A549 (cell line): ENCODE measurements around the gene SLC6A3. TPM values are rescaled to one million over a fixed set of nuclear protein-coding genes. Genes with fewer than 3 reads are reported as not detected.

Experiments used
- ATAC-seq, 2 experiments: fragments of 200-7000 bp in 1 of 2; fragments of >200 bp in 1 of 2; cut with Nextera tagmentation in 1 of 2; cut with Tn5 transposase in 1 of 2; 3 replicates each; pipeline versions ENCODE4 v1.8.0 to v1.9.1; 2018 to 2020; ENCODE audit warnings: mild to moderate bottlenecking in 1 of 2, moderate library complexity in 1 of 2
- CTCF ChIA-PET: fragments of 300-600 bp; sonication (Branson Sonifier 250); formaldehyde crosslinking; extraction: SDS; loops from one replicate; lab custom pipeline; 2021; ENCODE audit warnings: antibody characterized with exemption, inconsistent platforms; lab: Yijun Ruan, JAX
- POLR2A ChIA-PET: fragments of 350-600 bp; formaldehyde crosslinking; extraction: SDS; loops from one replicate; lab custom pipeline; 2021; ENCODE audit warnings: antibody characterized with exemption, inconsistent platforms; lab: Yijun Ruan, JAX
- DNase-seq, 2 experiments: peaks; one replicate each; pipeline versions ENCODE4 v3.0.0 to v3.0.0-alpha.2; 2011 to 2016; ENCODE audit warnings: low read depth in 1 of 2, low spot score in 1 of 2
- FAIRE-seq: peaks from 2 replicates; lab custom pipeline; 2011; peaks lifted over from hg19 to GRCh38; lab: Jason Lieb, UNC
- H3K27ac ChIP-seq, 2 experiments: fragments of >200 bp; sonication (Bioruptor Twin); formaldehyde crosslinking; 3 replicates each; pipeline ENCODE4 v1.5.1; 2016 to 2017
- H3K4me1 ChIP-seq: fragments of >200 bp; sonication (Bioruptor Twin); formaldehyde crosslinking; 3 replicates; pipeline ENCODE4 v1.6.1; 2016
- H3K4me2 ChIP-seq: fragments of >200 bp; sonication (Bioruptor Twin); formaldehyde crosslinking; 3 replicates; pipeline ENCODE4 v1.6.1; 2016
- H3K4me3 ChIP-seq: fragments of >200 bp; sonication (Bioruptor Twin); formaldehyde crosslinking; 3 replicates; pipeline ENCODE4 v1.5.1; 2016
- H3K9me3 ChIP-seq: fragments of >200 bp; sonication (Bioruptor Twin); formaldehyde crosslinking; 3 replicates; pipeline ENCODE4 v1.6.1; 2016
- CBX8 ChIP-seq: fragments of 200-600 bp; sonication (generic); IDR thresholded peaks from 2 replicates; pipeline ENCODE4 v1.6.1; 2016
- CEBPB ChIP-seq, 2 experiments: fragments of >200 bp in 1 of 2; sonication (Bioruptor Twin) in 1 of 2; formaldehyde crosslinking in 1 of 2; IDR thresholded peaks; 2 replicates each; pipeline ENCODE4 v1.6.1; 2012 to 2016
- CHD2 ChIP-seq: fragments of 150-350 bp; IDR thresholded peaks from 2 replicates; pipeline ENCODE4 v1.6.1; 2014; ENCODE audit warnings: low read length; ENCODE audit not compliant: partially characterized antibody
- EHMT2 ChIP-seq: fragments of 200-600 bp; sonication (generic); IDR thresholded peaks from 2 replicates; pipeline ENCODE4 v1.6.1; 2016; ENCODE audit warnings: antibody characterized with exemption, low read depth, mild to moderate bottlenecking, moderate library complexity
- ELK1 ChIP-seq: fragments of 150-350 bp; IDR thresholded peaks from 2 replicates; pipeline ENCODE4 v1.6.1; 2014; ENCODE audit warnings: low read depth, mild to moderate bottlenecking, low read length
- EP300 ChIP-seq, 2 experiments: fragments of >200 bp; sonication (Bioruptor Twin); formaldehyde crosslinking; IDR thresholded peaks; 2 replicates in 1 of 2; 3 replicates in 1 of 2; pipeline ENCODE4 v1.6.1; 2016 to 2017
- FOSB ChIP-seq: fragments of 250-450 bp; sonication (Bioruptor Pico); IDR thresholded peaks from 2 replicates; pipeline ENCODE4 v1.5.0; 2020; ENCODE audit warnings: mild to moderate bottlenecking, moderate library complexity
- FOSL2 ChIP-seq, 2 experiments: fragments of 450-650 bp in 1 of 2; fragments of >200 bp in 1 of 2; sonication (Bioruptor Twin) in 1 of 2; formaldehyde crosslinking; IDR thresholded peaks; 2 replicates each; pipeline versions ENCODE4 v1.5.0 to v1.6.1; 2016 to 2020; ENCODE audit warnings: mild to moderate bottlenecking in 1 of 2, moderate library complexity in 1 of 2
- FOXS1 ChIP-seq: fragments of 250-450 bp; sonication (Bioruptor Pico); IDR thresholded peaks from 2 replicates; pipeline ENCODE4 v1.5.0; 2020; ENCODE audit warnings: mild to moderate bottlenecking, moderate library complexity
- HDAC2 ChIP-seq: fragments of 200-600 bp; sonication (generic); IDR thresholded peaks from 2 replicates; pipeline ENCODE4 v1.6.1; 2016
- HES2 ChIP-seq: fragments of >200 bp; sonication (Bioruptor Twin); formaldehyde crosslinking; IDR thresholded peaks from 2 replicates; pipeline ENCODE4 v1.6.1; 2016
- HMGXB4 ChIP-seq: fragments of 250-450 bp; sonication (Bioruptor Pico); IDR thresholded peaks from 2 replicates; pipeline ENCODE4 v1.5.0; 2021; ENCODE audit warnings: mild to moderate bottlenecking, moderate library complexity, borderline replicate concordance
- HOXA7 ChIP-seq: fragments of 250-450 bp; sonication (Bioruptor Pico); IDR thresholded peaks from 2 replicates; pipeline ENCODE4 v1.5.0; 2020; ENCODE audit warnings: mild to moderate bottlenecking, moderate library complexity
- HOXB13 ChIP-seq: fragments of 250-450 bp; sonication (Bioruptor Pico); IDR thresholded peaks from 2 replicates; pipeline ENCODE4 v1.5.0; 2020; ENCODE audit warnings: low read depth, mild to moderate bottlenecking, moderate library complexity
- HOXB5 ChIP-seq: fragments of 250-450 bp; sonication (Bioruptor Pico); IDR thresholded peaks from 2 replicates; pipeline ENCODE4 v1.5.0; 2020; ENCODE audit warnings: mild to moderate bottlenecking, moderate library complexity
- JUN ChIP-seq, 2 experiments: fragments of >200 bp; sonication (Bioruptor Twin); formaldehyde crosslinking; IDR thresholded peaks; 2 replicates in 1 of 2; 3 replicates in 1 of 2; pipeline ENCODE4 v1.6.1; 2016 to 2017
- JUNB ChIP-seq: fragments of >200 bp; sonication (Bioruptor Twin); formaldehyde crosslinking; IDR thresholded peaks from 2 replicates; pipeline ENCODE4 v1.6.1; 2016
- KDM1A ChIP-seq: fragments of 200-600 bp; sonication (generic); IDR thresholded peaks from 2 replicates; pipeline ENCODE4 v1.6.1; 2016; ENCODE audit warnings: low read depth, mild to moderate bottlenecking
- KDM5A ChIP-seq: fragments of 200-600 bp; sonication (generic); IDR thresholded peaks from 2 replicates; pipeline ENCODE4 v1.6.1; 2016; ENCODE audit warnings: antibody characterized with exemption, mild to moderate bottlenecking
- PHF8 ChIP-seq: fragments of 200-600 bp; sonication (generic); IDR thresholded peaks from 2 replicates; pipeline ENCODE4 v1.6.1; 2016; ENCODE audit warnings: low read depth, mild to moderate bottlenecking, antibody characterized with exemption, moderate library complexity, borderline replicate concordance
- POLR2A ChIP-seq: IDR thresholded peaks from 2 replicates; pipeline ENCODE4 v1.6.1; 2012; ENCODE audit warnings: mild to moderate bottlenecking, low read length
- RARB ChIP-seq: fragments of 250-450 bp; sonication (Bioruptor Pico); IDR thresholded peaks from 2 replicates; pipeline ENCODE4 v1.8.0; 2021; ENCODE audit warnings: mild to moderate bottlenecking, moderate library complexity
- RCOR1 ChIP-seq: fragments of 150-350 bp; IDR thresholded peaks from 2 replicates; pipeline ENCODE4 v1.6.1; 2014; ENCODE audit warnings: antibody characterized with exemption, low read length, low read depth
- TP53 ChIP-seq: fragments of 250-450 bp; sonication (Bioruptor Pico); IDR thresholded peaks from 2 replicates; pipeline ENCODE4 v1.5.0; 2021; ENCODE audit warnings: mild to moderate bottlenecking, moderate library complexity
- ZC3H11A ChIP-seq: fragments of 450-650 bp; IDR thresholded peaks from 2 replicates; pipeline ENCODE4 v1.6.1; 2014; ENCODE audit warnings: antibody characterized with exemption, mild to moderate bottlenecking
- ZFP36 ChIP-seq: fragments of 450-650 bp; IDR thresholded peaks from 2 replicates; pipeline ENCODE4 v1.6.1; 2014; ENCODE audit warnings: borderline replicate concordance; ENCODE audit not compliant: partially characterized antibody
- WGBS: methylation state at CpG from one replicate; pipeline ENCODE4 v1.1.6; 2017; ENCODE audit errors: missing lambda C conversion rate; 5-methylcytosine and 5-hydroxymethylcytosine counted together
- polyA plus RNA-seq, 4 experiments: library from polyadenylated mRNA; depleted of rRNA in 3 of 4; stranded (reverse); fragments of >200 nt; fragmentation: RNase III in 1 of 4; extraction: RNeasy Plus Mini Kit Qiagen cat#74134 plus additional on column Dnase treatment in 1 of 4; gene quantifications; 2 replicates in 3 of 4; 3 replicates in 1 of 4; pipeline ENCODE4 v1.2.3, GENCODE V29; 2011 to 2017
- TF ChIP-seq, protein P1 (sequence below): IDR thresholded peaks from 2 replicates; pipeline ENCODE4 v1.6.1; 2012
- TF ChIP-seq, protein P2 (sequence below): fragments of >200 bp; sonication (Bioruptor Twin); formaldehyde crosslinking; IDR thresholded peaks from 3 replicates; pipeline ENCODE4 v1.6.1; 2016
- TF ChIP-seq, protein P3 (sequence below): fragments of >200 bp; sonication (Bioruptor Twin); formaldehyde crosslinking; IDR thresholded peaks from 3 replicates; pipeline ENCODE4 v1.5.1; 2016
- TF ChIP-seq, protein P4 (sequence below): IDR thresholded peaks from 2 replicates; pipeline ENCODE4 v1.6.1; 2012; ENCODE audit warnings: low read depth, borderline replicate concordance

Gene SLC6A3
- polyA plus RNA-seq, 2 of the 4 experiments (the other 2 are of a cell fraction) = 0.05 to 0.06 TPM

DNA sequence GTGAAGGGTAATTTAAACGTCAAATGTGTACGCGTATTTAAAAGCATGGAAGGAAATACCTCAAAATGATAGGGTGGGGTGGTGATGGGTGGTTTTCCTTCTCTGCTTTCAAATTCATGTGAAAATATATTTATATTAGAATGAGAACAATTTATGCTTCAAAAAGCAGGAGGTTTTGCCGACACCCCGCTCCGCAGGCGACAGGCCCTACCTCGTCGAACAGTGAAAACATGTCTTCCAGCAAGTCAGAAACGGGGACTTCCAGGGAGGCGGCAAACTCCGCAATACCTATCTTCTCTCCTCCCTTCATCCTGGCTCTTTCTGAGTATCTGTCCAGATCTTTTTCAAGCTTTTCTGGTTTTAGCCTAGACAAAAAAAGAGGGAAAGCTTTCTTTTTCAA, 28.5 kb upstream of the SLC6A3 start:
- no peak for ATAC-seq
- Histone ChIP-seq H3K9me3 (no peaks in the 10 kb centered on the region), H3K4me2 (no peak overlapping the region), H3K4me1 (peaks cover 17% of the 10 kb centered on the region), H3K4me3 (no peak overlapping the region), H3K27ac (no peak overlapping the region)
- CTCF ChIA-PET = interaction anchor here (1.2 kb wide), 2 partner anchors 94 to 172 kb away, joined by 3 to 7 read pairs; no protein-coding TSS in a partner anchor
- POLR2A ChIA-PET = no interaction called here
- TF ChIP-seq CEBPB (IDR thresholded peaks at IDR 0.05) (no peak), TP53 (CRISPR knock-in tag) (no peak), ZC3H11A (no peak), HDAC2 (no peak), HOXA7 (CRISPR knock-in tag) (no peak), FOSL2 (IDR thresholded peaks at IDR 0.05) (no peak), FOSL2 (CRISPR knock-in tag; IDR thresholded peaks at IDR 0.05) (no peak), FOXS1 (CRISPR knock-in tag) (no peak), HOXB13 (CRISPR knock-in tag) (no peak), ELK1 (no peak), JUNB (no peak), HOXB5 (CRISPR knock-in tag) (no peak), KDM1A (no peak), HES2 (no peak), RCOR1 (no peak), JUN (IDR thresholded peaks at IDR 0.05) (no peak)
- TF ChIP-seq, protein P1, sequence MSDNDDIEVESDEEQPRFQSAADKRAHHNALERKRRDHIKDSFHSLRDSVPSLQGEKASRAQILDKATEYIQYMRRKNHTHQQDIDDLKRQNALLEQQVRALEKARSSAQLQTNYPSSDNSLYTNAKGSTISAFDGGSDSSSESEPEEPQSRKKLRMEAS = no peak
- TF ChIP-seq, protein P2, sequence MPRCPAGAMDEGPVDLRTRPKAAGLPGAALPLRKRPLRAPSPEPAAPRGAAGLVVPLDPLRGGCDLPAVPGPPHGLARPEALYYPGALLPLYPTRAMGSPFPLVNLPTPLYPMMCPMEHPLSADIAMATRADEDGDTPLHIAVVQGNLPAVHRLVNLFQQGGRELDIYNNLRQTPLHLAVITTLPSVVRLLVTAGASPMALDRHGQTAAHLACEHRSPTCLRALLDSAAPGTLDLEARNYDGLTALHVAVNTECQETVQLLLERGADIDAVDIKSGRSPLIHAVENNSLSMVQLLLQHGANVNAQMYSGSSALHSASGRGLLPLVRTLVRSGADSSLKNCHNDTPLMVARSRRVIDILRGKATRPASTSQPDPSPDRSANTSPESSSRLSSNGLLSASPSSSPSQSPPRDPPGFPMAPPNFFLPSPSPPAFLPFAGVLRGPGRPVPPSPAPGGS = no peak
- TF ChIP-seq, protein P3, sequence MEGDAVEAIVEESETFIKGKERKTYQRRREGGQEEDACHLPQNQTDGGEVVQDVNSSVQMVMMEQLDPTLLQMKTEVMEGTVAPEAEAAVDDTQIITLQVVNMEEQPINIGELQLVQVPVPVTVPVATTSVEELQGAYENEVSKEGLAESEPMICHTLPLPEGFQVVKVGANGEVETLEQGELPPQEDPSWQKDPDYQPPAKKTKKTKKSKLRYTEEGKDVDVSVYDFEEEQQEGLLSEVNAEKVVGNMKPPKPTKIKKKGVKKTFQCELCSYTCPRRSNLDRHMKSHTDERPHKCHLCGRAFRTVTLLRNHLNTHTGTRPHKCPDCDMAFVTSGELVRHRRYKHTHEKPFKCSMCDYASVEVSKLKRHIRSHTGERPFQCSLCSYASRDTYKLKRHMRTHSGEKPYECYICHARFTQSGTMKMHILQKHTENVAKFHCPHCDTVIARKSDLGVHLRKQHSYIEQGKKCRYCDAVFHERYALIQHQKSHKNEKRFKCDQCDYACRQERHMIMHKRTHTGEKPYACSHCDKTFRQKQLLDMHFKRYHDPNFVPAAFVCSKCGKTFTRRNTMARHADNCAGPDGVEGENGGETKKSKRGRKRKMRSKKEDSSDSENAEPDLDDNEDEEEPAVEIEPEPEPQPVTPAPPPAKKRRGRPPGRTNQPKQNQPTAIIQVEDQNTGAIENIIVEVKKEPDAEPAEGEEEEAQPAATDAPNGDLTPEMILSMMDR = no peak
- no peak for DNase-seq
- no peak for FAIRE-seq
- WGBS = 95% methylated on average over 12 of the region's 12 CpGs

GRCh38 chr5:1472964-1473628, 27.9 kb upstream of the SLC6A3 start:
- WGBS = 97% methylated on average over 18 of the region's 23 CpGs
- CTCF ChIA-PET = interaction anchor here (1.2 kb wide), 2 partner anchors 93 to 172 kb away, joined by 3 to 7 read pairs; no protein-coding TSS in a partner anchor
- H3K4me3 ChIP-seq = no peak overlapping the region
- H3K4me1 ChIP-seq = peaks cover 17% of the 10 kb centered on the region
- H3K27ac ChIP-seq = no peak overlapping the region
- TF ChIP-seq CEBPB (IDR thresholded peaks at IDR 0.05) (no peak), ZC3H11A (no peak), POLR2A (no peak), HDAC2 (no peak), RARB (CRISPR knock-in tag) (no peak), HMGXB4 (no peak), KDM1A (no peak), TP53 (CRISPR knock-in tag) (no peak), PHF8 (no peak), FOSB (no peak), CHD2 (no peak), EHMT2 (no peak), CBX8 (no peak), FOSL2 (IDR thresholded peaks at IDR 0.05) (no peak), FOSL2 (CRISPR knock-in tag; IDR thresholded peaks at IDR 0.05) (no peak), HOXA7 (CRISPR knock-in tag) (no peak), ZFP36 (no peak), KDM5A (no peak), EP300 (IDR thresholded peaks at IDR 0.05) (no peak), JUN (IDR thresholded peaks at IDR 0.05) (no peak)
- TF ChIP-seq, protein P4, sequence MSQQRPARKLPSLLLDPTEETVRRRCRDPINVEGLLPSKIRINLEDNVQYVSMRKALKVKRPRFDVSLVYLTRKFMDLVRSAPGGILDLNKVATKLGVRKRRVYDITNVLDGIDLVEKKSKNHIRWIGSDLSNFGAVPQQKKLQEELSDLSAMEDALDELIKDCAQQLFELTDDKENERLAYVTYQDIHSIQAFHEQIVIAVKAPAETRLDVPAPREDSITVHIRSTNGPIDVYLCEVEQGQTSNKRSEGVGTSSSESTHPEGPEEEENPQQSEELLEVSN = no peak
- no peaks in the 10 kb centered on the region for H3K9me3 ChIP-seq
- DNase-seq = no peak
- POLR2A ChIA-PET = no interaction called here
- no peak for FAIRE-seq
- ATAC-seq = no peak
- no peak overlapping the region for H3K4me2 ChIP-seq
